Raji (cell line): ENCODE results near the gene DNAJB5.

Experiments
- POLR2A ChIP-seq: IDR thresholded peaks from 2 replicates; pipeline ENCODE4 v1.6.1; 2011; ENCODE audit warnings: low read depth, low read length, control low read depth; ENCODE audit not compliant: insufficient read depth

DNAJB5 gene

DNA sequence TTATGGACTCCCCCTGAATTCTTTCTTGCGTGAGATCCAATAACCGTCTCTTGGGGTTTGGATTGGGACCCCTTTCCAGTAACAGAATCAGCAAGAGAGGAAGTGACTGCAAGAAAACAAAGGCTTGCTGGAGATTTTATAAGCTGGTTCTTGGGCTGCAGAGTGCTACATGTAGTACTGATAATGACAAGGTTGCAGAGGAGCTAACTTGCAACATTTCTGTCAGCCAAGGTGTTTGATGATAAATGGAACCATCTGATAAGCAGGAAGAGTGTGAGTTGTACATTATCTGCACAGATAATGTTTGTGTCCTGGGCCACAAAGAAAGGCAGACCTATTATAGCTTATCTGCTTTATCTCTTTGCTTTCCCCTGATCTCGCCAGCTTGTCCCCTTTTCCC lies 37.1 kb downstream of the DNAJB5 start:
- no peak for TF ChIP-seq POLR2A

DNA sequence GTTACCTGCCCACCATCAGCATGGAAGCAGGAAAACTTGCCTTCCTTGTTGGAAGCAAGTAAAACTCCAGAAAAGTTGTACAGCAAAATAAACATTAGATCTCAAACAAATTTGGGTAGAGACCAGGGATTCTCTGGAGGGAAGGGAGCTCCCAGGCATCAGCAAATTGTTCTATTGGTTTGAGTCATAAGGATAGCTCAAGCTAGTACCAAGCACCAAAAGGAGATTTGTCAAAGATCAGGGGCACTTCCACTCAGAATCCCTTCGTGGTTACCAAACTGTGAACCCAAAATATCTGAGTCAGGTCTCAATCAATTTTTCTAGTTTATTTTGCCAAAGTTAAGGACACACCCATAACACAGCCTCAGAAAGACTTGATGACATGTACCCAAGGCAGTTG lies 37.8 kb downstream of the DNAJB5 start:
- TF ChIP-seq POLR2A, result no peak

GRCh38 chr9:35027860-35028259 lies 38.3 kb downstream of the DNAJB5 start:
- no peak for TF ChIP-seq POLR2A

GRCh38 chr9:35028341-35028740 lies 38.8 kb downstream of the DNAJB5 start:
- TF ChIP-seq POLR2A, result no peak

DNA sequence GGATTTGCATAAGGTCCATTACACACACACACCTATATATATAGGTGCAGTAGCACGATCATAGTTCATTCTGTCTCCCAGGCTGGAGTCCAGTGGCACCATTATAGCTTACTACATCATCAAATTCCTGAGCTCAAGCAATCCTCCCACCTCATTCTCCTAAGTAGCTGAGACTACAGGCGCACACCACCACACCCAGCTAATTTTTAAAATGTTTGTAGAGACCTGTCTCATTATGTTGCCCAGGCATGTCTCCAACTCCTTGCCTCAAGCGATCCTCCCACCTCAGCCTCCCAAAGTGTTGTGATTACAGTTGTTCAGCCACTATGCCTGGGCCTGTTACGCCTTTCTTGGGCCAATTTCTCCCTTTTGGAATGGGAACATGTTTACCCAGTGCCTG lies 39.7 kb downstream of the DNAJB5 start:
- no peak for TF ChIP-seq POLR2A

DNA sequence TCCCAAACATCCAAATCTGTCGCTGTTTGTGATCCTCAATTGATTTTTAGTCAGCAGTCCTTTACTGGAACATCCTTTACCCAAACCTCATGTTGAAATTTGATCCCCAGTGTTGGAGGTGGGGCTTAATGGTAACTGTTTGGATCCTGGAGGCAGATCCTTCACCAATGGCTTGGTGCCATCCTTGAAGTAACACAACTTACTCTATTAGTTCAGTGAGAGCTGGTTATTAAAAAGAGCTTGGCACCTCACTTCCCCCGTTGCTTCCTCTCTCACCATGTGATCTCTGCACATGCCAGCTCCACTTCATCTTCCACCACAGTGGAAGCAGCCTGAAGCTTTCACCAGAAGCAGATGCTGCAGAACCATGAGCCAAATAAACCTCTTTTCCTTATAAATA lies 40.3 kb downstream of the DNAJB5 start:
- TF ChIP-seq POLR2A, result no peak

GRCh38 chr9:35033101-35033500 lies 43.6 kb downstream of the DNAJB5 start:
- no peak for TF ChIP-seq POLR2A

GRCh38 chr9:35035851-35036701 lies 46.5 kb downstream of the DNAJB5 start:
- no peak for TF ChIP-seq POLR2A

DNA sequence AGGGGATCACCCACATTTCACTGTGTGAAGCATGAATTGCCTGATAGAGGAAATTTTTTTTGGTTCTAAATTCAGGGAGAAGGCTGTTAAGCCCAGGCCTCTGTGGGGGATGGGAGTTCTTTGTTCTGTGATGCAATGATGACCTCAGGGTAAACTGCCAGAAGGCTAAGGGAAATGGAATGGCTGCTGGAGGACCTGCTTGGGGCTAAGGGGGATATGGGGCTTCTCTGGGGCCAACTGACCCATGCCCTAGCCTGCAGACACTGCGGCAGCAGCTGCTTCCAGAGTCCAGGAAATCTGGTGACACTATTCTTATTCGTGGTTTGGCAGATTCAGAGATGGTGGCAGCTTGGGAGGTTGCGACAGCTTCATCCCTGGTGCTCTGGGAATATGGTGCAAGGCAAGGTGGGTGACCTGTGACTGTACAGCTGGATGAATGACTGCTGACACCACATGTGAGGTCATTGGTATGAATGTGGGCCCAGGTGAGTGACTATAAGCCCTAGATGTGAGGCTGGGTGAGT lies 52.6 kb downstream of the DNAJB5 start:
- TF ChIP-seq POLR2A, result no peak

DNA sequence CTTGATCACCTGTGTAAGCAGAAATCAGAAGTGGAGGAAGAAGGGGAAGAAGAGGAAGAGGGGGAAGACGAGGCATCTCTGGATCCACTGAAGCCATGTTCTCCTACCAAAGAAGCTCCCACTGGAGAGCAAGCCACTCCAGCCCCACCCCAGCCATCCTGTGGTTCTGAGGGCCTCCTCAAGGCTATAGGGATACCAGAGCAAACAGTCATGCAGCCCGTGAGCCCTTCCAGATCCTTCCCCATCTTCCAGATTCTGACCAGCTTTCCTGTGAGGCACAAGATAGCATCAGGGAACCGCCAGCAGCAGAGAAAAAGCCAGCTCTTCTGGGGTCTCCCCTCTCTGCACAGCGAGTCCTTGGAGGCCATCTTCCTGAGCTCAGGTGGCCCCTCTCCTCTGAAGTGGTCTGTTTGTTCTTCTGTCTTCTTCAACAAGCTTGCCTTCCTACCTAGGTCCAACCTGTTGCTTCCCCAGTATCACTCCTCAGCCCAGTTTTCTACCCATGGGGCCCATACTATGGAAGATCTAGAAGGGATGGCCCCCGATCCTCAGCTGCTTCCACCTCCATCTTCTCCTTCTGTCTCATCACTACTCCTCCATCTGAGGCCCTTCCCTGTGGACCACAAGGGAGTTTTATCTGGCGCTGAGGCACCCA lies 53.5 kb downstream of the DNAJB5 start:
- TF ChIP-seq POLR2A, result no peak

DNA sequence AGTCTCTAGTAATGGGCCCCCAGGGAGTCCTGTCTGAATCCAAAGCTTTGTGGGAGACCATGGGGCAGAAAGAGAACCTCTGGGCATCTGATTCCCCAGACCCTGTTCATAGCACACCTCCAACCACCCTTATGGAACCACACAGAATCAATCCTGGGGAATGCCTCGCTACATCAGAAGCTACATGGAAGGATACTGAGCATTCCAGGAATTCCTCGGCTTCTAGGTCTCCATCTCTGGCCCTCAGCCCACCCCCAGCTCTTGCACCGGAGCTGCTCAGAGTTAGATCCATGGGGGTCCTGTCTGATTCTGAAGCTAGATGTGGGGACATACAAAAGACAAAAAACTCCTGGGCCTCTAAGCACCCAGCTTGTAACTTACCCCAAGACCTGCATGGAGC lies 54.5 kb downstream of the DNAJB5 start:
- no peak for TF ChIP-seq POLR2A
